Sigmoid colon (tissue), 4 donors: ENCODE measurements around the gene PHF20.

Source experiments
- CTCF ChIP-seq, 4 experiments: fragments of 450-650 bp in 3 of 4; fragments of 200-600 bp in 1 of 4; IDR thresholded peaks; one replicate each; pipeline ENCODE4 v1.5.1; 2016 to 2019; ENCODE audit warnings: antibody characterized with exemption in 4 of 4, mild to moderate bottlenecking in 3 of 4, moderate library complexity in 2 of 4
- EP300 ChIP-seq, 4 donors: sonication (generic); formaldehyde crosslinking; IDR thresholded peaks; one replicate each; pipeline ENCODE4 v1.6.1; 2017; ENCODE audit warnings: antibody characterized with exemption in 4 of 4
- POLR2A ChIP-seq, 2 donors: fragments of 450-650 bp; IDR thresholded peaks; one replicate each; pipeline ENCODE4 v1.6.1; 2016; ENCODE audit warnings: antibody characterized with exemption in 2 of 2, mild to moderate bottlenecking in 2 of 2, moderate library complexity in 2 of 2
- POLR2AphosphoS5 ChIP-seq, 4 donors: sonication (generic); formaldehyde crosslinking; IDR thresholded peaks; one replicate each; pipeline ENCODE4 v1.6.1; 2017; ENCODE audit warnings: antibody characterized with exemption in 4 of 4

- TF ChIP-seq POLR2AphosphoS5 (IDR thresholded peaks at IDR 0.05) (no peak), EP300 (IDR thresholded peaks at IDR 0.05) (no peak), POLR2A (IDR thresholded peaks at IDR 0.05) (no peak), CTCF (IDR thresholded peaks at IDR 0.05) (no peak)
These were observed 116.8 kb downstream of the PHF20 start for GRCh38 chr20:35888657-35889056.
